Stimulated activated CD4-positive, alpha-beta T cell treated with anti-CD3 and anti-CD28 coated beads, Interleukin-12 subunit alpha, Interleukin-12 subunit beta, amount 100 ng/mL, for 48 hours (primary cell): Measurements from ENCODE around the gene UCMA.

ENCODE experiments used
- DNase-seq, 3 donors: peaks; one replicate each; pipeline ENCODE4 v3.0.0-alpha.2; 2020; ENCODE audit warnings: low read depth in 2 of 3, low spot score in 1 of 3

UCMA gene

DNA sequence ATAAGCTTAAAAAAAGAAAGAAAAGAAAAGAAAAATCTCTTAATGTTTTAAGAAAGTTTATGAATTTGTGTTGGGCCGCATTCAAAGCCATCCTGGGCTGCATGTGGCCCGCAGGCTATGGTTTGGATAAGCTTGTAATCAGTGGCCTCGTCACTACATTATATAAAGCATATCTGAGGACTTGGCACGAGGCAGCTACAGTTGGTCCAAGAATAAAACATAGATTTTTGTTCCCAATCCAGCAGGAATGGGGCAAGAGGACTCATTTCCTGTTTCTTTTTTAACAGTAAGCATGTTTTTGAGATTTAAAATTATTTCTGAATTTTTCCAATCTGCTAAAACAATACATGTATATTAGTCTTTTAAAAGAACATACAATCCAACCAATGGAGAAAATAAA is 44.2 kb downstream of the UCMA start:
- DNase-seq, result no peak

GRCh38 chr10:13188593-13188992 is 45.6 kb downstream of the UCMA start:
- no peak for DNase-seq

- no peak for DNase-seq
Measured at GRCh38 chr10:13187135-13187534, 47.0 kb downstream of the UCMA start.

DNA sequence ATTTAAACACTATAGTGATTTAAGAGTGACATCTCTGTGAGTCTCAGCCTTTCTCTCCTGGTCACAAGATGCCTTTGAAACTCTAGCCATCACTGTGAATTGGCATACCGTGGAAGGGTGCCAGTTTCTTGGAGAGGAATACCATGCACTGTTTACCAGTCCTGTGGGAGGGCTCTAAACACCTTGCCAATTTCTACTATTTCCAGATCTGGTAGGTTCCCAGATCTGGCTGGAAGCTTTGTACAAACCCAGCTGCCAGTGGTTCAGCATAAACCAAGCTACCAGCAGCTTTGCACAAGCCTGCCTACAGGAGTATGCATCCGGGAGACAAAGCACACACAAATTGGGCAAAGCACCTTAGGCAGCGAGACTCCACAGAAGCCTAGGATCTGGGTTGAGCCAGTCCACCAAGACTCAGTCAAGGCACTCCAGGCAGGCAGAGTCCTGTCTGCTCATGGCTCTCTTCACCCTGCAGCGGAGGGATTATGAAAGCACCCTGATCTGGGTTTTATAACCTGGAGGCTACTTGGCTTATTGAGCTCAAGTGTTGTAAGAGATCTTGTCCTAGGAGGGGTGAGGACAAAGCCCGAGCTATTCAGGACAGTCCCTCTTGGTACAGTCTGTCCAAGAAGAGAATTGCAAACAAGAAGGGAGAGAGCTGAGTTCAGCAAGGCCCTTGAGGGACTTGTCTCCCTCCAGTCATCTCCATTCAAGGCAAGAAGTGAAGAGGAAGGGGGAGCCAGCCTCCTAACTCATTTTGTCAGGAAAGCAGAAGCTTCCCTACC is 49.3 kb downstream of the UCMA start:
- DNase-seq, result no peak

- DNase-seq, result no peak
Measured at GRCh38 chr10:13184276-13184675, 49.9 kb downstream of the UCMA start.

DNA sequence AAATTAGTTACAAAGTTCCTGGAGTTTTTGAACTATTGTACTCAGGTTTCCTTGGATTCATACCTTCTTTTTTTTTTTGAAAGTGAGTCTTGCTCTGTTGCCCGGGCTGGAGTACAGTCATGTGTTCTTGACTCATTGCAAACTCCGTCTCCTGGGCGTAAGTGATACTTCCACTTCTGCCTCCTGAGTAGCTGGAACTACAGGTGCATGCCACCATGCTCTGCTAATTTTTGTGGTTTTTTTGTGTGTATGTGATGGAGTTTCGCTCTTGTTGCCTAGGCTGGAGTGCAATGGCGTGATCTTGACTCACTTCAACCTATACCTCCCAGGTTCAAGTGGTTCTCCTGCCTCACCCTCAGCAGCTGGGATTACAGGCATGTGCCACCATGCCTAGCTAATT is 50.5 kb downstream of the UCMA start:
- DNase-seq, result no peak

GRCh38 chr10:13182424-13182823 is 51.8 kb downstream of the UCMA start:
- DNase-seq, result no peak

GRCh38 chr10:13180788-13181187 is 53.4 kb downstream of the UCMA start:
- DNase-seq, result no peak

GRCh38 chr10:13173616-13174015 is 60.6 kb downstream of the UCMA start:
- DNase-seq, result no peak
